Activated naive CD4-positive, alpha-beta T cell treated with anti-CD3 and anti-CD28 coated beads, Interleukin-2, amount 10 ng/mL, durations not matched to agents 7 days and 5 days (primary cell): ENCODE results near the gene DHDDS.

ENCODE experiments used
- CTCF ChIA-PET: fragments of 350-600 bp; sonication (Branson Sonifier 250); formaldehyde crosslinking; loops from one replicate; lab custom pipeline; 2021; ENCODE audit warnings: antibody characterized with exemption; lab: Charles Lee
- DNase-seq: peaks from one replicate; pipeline ENCODE4 v3.0.0-alpha.2; 2020
- H3K27ac Mint-ChIP-seq: one replicate; pipeline ENCODE4 v1.8.0; 2021; ENCODE audit warnings: mild to moderate bottlenecking, moderate library complexity, mixed read lengths
- H3K27me3 Mint-ChIP-seq: one replicate; pipeline ENCODE4 v1.8.0; 2021; ENCODE audit warnings: mild to moderate bottlenecking, mixed read lengths
- H3K36me3 Mint-ChIP-seq: one replicate; pipeline ENCODE4 v1.8.0; 2021; ENCODE audit warnings: mixed read lengths
- H3K4me1 Mint-ChIP-seq: one replicate; pipeline ENCODE4 v1.8.0; 2021; ENCODE audit warnings: mixed read lengths
- H3K4me3 Mint-ChIP-seq: one replicate; pipeline ENCODE4 v1.8.0; 2021; ENCODE audit warnings: mild to moderate bottlenecking, moderate library complexity, mixed read lengths
- H3K9me3 Mint-ChIP-seq: one replicate; pipeline ENCODE4 v1.8.0; 2021; ENCODE audit warnings: mixed read lengths

Gene DHDDS

DNA sequence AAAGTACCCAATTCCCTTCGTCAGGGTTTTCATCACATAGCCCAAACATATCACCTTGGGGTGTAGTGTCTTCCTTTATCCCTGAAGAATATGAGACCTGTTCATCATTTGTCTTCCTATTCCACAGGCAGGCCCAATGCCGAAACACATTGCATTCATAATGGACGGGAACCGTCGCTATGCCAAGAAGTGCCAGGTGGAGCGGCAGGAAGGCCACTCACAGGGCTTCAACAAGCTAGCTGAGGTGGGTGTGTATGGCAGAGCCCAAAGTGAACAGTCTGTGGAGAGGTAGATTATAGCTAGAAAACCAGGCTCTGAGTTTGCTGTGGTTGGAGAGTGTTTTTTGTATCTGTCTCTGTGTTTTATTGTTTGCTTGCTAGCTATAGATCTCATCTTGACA lies 5.9 kb downstream of the DHDDS start:
- CTCF ChIA-PET = interaction anchor here (1.2 kb wide), 1 partner anchor 21 kb away, joined by 3 read pairs; no protein-coding TSS in a partner anchor
- peak overlapping the region; percentile 65 for H3K27ac Mint-ChIP-seq
- H3K36me3 Mint-ChIP-seq = peaks cover 41% of the 10 kb centered on the region
- no peaks in the 10 kb centered on the region for H3K9me3 Mint-ChIP-seq
- DNase-seq = no peak
- no peak overlapping the region for H3K4me3 Mint-ChIP-seq
- H3K27me3 Mint-ChIP-seq = no peaks in the 10 kb centered on the region
- H3K4me1 Mint-ChIP-seq = peaks cover 10% of the 10 kb centered on the region

DNA sequence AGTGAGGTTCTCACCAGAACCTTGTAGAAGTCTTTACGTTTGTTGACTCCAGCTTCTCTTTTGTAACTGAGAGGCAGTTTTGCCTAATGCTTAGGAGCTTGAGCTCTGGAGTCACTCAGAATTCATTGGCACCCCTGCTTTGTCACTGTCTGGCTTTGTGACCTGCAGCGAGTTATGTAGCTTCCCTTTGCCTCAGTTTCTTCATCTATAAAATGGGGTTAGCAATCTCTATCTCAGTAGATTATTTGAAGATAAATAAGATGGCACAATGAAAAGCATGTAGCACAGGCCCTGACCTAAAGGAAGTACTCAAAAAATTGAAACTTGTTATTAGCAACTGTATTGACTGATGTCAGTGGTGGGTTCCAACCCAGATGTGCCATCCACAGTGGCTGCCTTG lies 8.1 kb downstream of the DHDDS start:
- Mint-ChIP-seq H3K4me3 (no peak overlapping the region), H3K4me1 (no peaks in the 10 kb centered on the region), H3K9me3 (no peaks in the 10 kb centered on the region), H3K36me3 (peaks cover 53% of the 10 kb centered on the region), H3K27me3 (no peaks in the 10 kb centered on the region), H3K27ac (no peak overlapping the region)
- CTCF ChIA-PET = interaction anchor here (1.6 kb wide), 1 partner anchor 23 kb away, joined by 6 read pairs; no protein-coding TSS in a partner anchor
- no peak for DNase-seq

DNA sequence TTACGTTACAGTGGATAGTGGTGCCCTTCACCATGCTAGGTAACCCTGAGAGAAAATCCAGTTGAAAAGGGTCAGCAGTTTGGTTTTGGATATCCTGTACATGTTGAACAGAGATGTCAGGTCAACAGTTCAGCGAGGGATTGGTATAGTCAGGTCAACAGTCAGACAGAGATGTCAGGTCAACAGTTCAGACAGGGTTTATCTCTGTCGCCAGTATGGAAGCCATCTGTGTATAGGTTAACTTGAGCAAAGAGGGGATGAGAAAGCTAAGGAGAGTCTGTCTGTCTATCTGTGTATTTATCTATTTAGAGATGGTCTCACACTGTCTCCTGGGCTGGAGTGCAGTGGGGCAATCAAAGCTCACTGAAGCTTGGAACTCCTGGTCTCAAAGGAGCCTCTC lies 17.7 kb downstream of the DHDDS start:
- CTCF ChIA-PET = interaction anchor here (1.2 kb wide), 1 partner anchor 53 kb away, joined by 4 read pairs; no protein-coding TSS in a partner anchor
- Mint-ChIP-seq H3K36me3 (peaks cover 52% of the 10 kb centered on the region), H3K9me3 (no peaks in the 10 kb centered on the region), H3K27me3 (no peaks in the 10 kb centered on the region), H3K4me3 (no peak overlapping the region), H3K4me1 (no peaks in the 10 kb centered on the region), H3K27ac (no peak overlapping the region)
- no peak for DNase-seq

DNA sequence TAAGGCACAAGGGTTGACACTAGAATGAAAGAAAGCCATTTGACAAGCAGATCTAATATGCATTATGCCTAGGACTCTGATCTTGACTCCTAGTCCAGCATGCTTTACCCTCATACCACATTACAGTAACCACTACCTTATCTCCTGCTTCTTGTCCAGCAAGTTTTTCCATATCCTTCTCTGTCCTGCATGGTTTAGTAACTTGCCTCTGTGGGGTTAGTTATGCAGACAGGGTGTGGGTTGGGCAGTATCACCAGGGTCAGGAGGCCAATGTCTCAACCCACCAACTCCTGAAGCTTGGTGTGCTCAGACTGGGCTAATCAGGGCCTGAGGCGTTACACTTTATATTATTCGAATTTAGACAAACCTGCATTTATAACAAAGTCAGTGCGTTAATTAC lies 18.8 kb downstream of the DHDDS start:
- peaks cover 57% of the 10 kb centered on the region for H3K36me3 Mint-ChIP-seq
- no peaks in the 10 kb centered on the region for H3K9me3 Mint-ChIP-seq

DNA sequence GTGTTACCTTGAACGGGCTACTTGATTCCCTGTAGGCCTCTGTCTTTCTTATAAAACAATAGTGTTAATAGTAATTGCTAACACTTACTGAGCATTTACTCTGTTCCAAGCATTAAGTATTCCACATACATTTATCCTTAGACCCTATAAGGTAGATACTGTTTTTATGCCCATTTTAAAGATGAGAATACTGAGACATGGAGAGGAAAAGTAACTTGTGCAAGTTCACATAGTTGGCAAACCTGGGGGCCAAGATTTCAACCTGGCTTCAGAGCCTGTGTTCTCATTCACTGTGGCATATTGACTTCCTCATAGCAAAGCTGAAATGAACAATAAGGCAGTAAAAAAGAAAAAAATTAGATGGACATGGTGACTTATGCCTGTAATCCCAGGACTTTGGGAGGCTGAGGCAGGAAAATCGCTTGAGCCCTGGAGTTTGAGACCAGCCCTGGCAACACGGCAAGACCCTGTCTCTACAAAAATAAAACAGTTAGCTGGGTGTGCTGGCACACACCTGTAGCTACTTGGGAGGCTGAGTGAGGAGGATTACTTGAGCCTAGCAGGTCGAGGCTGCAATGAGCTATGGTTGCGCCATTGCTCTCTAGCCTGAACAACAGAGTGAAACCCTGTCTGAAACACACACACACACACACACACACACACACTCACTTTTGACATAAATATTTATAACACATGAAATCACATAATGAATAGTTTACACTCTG lies 20.5 kb downstream of the DHDDS start:
- CTCF ChIA-PET = no interaction called here
- Mint-ChIP-seq H3K36me3 (peaks cover 45% of the 10 kb centered on the region), H3K4me3 (no peak overlapping the region), H3K9me3 (no peaks in the 10 kb centered on the region), H3K4me1 (no peaks in the 10 kb centered on the region), H3K27me3 (no peaks in the 10 kb centered on the region), H3K27ac (no peak overlapping the region)
- DNase-seq = no peak

More for the DNA sequence above, 18.8 kb downstream of the DHDDS start:
- CTCF ChIA-PET = interaction anchor here (1.3 kb wide), 1 partner anchor 91 kb away, joined by 3 read pairs; no protein-coding TSS in a partner anchor
- Mint-ChIP-seq H3K27ac (no peak overlapping the region), H3K4me3 (no peak overlapping the region), H3K27me3 (no peaks in the 10 kb centered on the region), H3K4me1 (no peaks in the 10 kb centered on the region)
- no peak for DNase-seq

DNA sequence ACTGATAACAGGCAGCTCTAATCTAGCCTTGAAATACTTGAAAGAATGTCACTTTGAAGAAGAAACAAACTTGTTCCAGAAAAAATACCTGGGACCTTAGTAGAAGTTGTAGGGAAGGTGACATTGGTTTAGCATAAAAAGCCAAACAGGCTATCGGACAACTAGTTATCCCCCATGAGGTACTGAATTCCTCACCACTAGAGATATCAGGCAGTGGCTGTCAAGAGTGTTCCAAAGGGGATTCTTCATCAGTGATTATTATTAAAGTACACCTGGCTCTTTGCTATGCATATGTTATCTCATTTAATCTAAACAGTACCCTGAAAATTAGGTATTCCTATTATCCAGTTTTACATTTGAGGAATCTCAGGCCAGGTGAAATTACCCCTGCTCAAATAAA lies 27.0 kb downstream of the DHDDS start:
- Mint-ChIP-seq H3K27me3 (no peaks in the 10 kb centered on the region), H3K36me3 (peaks cover 45% of the 10 kb centered on the region), H3K4me3 (no peak overlapping the region), H3K27ac (no peak overlapping the region), H3K4me1 (no peaks in the 10 kb centered on the region), H3K9me3 (no peaks in the 10 kb centered on the region)
- no peak for DNase-seq
- CTCF ChIA-PET = interaction anchor here (5.3 kb wide), 1 partner anchor 11 kb away, joined by 33 read pairs; no protein-coding TSS in a partner anchor

DNA sequence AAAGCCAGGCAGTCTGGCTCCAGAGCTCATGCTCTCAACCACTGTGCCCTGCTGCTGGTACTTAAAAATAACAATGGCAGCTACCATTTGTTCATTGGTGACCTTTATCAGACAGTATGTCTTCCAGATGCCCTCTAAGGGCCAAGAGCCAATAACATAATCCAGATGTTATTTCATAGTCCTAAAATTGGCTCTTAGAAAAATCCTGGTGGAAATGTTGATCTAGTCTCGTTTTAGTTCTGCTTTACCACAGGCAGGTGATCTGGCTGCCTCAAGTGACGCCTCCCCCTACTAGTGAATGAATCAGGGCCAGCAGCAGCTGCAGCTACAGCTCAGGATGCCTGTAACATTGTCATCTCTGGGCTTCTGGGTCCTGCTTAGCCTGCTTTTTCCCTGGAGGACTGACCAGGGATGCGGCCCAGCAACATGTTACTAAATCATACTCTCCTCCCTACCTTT lies 27.5 kb downstream of the DHDDS start:
- H3K27ac Mint-ChIP-seq = no peak overlapping the region
- peaks cover 47% of the 10 kb centered on the region for H3K36me3 Mint-ChIP-seq
- DNase-seq = no peak
- no peaks in the 10 kb centered on the region for H3K4me1 Mint-ChIP-seq
- H3K9me3 Mint-ChIP-seq = no peaks in the 10 kb centered on the region
- no peaks in the 10 kb centered on the region for H3K27me3 Mint-ChIP-seq
- CTCF ChIA-PET = interaction anchor here (5.3 kb wide), 1 partner anchor 11 kb away, joined by 33 read pairs; no protein-coding TSS in a partner anchor
- H3K4me3 Mint-ChIP-seq = no peak overlapping the region

DNA sequence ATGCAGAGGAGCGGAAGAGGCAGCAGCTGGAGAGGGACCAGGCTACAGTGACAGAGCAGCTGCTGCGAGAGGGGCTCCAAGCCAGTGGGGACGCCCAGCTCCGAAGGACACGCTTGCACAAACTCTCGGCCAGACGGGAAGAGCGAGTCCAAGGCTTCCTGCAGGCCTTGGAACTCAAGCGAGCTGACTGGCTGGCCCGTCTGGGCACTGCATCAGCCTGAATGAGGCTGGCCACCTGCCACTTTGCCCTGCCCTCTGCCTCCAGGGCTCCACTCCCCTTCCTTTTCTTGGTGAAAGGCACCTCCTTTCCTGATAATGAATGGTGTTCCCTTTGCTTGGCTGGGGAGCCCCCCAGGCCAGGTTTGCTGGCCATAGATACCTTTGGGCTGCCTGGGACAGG lies 36.8 kb downstream of the DHDDS start:
- Mint-ChIP-seq H3K4me1 (peaks cover 35% of the 10 kb centered on the region), H3K9me3 (no peaks in the 10 kb centered on the region), H3K4me3 (no peak overlapping the region), H3K36me3 (peaks cover 56% of the 10 kb centered on the region), H3K27me3 (no peaks in the 10 kb centered on the region), H3K27ac (no peak overlapping the region)
- CTCF ChIA-PET = interaction anchor here (0.7 to 4.0 kb wide), 3 partner anchors 9 to 321 kb away, joined by 3 to 33 read pairs (median 9); no protein-coding TSS in a partner anchor
- no peak for DNase-seq

DNA sequence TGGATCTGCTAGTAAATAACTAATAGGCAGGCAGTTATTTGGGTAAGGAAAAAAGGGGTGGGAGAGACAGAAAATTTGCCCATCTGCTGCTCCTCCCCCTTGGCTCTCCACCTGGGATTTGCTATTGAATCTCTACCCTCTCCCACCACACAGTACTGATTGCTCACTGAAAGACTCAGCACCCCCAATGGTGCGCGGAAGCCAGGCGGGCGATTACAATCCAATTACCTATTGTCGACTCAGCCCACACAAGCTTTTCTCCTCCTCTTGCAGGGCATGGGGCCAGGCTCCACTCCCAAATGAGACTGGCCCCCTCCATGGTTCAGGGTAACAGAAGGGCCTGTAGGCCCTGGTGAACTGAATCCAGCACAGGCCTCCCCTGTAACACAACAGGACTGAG lies 37.4 kb downstream of the DHDDS start:
- H3K4me1 Mint-ChIP-seq = peaks cover 42% of the 10 kb centered on the region
- H3K36me3 Mint-ChIP-seq = peaks cover 59% of the 10 kb centered on the region
- H3K27ac Mint-ChIP-seq = no peak overlapping the region
- CTCF ChIA-PET = interaction anchor here (0.7 to 4.0 kb wide), 6 partner anchors 10 to 320 kb away, joined by 3 to 33 read pairs (median 8); no protein-coding TSS in a partner anchor
- no peaks in the 10 kb centered on the region for H3K9me3 Mint-ChIP-seq
- no peaks in the 10 kb centered on the region for H3K27me3 Mint-ChIP-seq
- no peak overlapping the region for H3K4me3 Mint-ChIP-seq
- DNase-seq = no peak

DNA sequence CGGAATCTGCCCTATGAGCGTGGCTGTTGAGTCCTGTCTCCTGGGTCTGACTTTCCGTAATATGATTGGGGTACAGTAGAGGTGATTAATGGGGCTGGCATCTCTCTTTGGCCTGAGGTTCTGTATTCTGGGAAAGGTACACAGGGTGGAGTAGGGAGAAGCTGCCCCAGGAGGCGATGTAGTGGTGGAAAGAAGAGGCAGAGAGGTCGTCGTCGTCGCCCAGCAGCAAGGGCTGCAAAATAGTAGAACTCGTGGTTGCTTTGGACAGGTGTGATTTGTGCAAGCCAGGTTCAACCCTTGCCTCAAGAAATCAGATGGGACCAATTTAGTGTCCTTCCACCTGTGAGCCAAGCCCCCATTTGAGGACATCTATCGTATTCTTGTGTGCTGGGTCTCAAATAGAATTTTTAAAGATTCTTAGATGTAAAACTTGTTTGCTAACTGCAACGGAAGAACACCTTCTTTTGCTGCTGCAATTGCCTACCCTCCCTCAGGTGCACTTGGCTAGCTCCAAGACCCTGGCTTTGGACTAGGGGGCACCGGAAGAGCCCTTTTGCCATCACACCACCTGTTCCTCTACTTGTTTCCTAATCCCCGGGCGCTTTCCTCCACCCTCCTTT lies 38.9 kb downstream of the DHDDS start:
- CTCF ChIA-PET = interaction anchor here (0.6 to 4.0 kb wide), 10 partner anchors 11 to 627 kb away, joined by 3 to 33 read pairs (median 4); partner anchors contain the start of gene DHDDS
- H3K4me3 Mint-ChIP-seq = peak overlapping the region; percentile 93
- H3K4me1 Mint-ChIP-seq = peaks cover 50% of the 10 kb centered on the region
- H3K9me3 Mint-ChIP-seq = no peaks in the 10 kb centered on the region
- H3K27me3 Mint-ChIP-seq = no peaks in the 10 kb centered on the region
- peak overlapping the region; percentile 99 for H3K27ac Mint-ChIP-seq
- peaks cover 53% of the 10 kb centered on the region for H3K36me3 Mint-ChIP-seq
- DNase-seq = no peak

DNA sequence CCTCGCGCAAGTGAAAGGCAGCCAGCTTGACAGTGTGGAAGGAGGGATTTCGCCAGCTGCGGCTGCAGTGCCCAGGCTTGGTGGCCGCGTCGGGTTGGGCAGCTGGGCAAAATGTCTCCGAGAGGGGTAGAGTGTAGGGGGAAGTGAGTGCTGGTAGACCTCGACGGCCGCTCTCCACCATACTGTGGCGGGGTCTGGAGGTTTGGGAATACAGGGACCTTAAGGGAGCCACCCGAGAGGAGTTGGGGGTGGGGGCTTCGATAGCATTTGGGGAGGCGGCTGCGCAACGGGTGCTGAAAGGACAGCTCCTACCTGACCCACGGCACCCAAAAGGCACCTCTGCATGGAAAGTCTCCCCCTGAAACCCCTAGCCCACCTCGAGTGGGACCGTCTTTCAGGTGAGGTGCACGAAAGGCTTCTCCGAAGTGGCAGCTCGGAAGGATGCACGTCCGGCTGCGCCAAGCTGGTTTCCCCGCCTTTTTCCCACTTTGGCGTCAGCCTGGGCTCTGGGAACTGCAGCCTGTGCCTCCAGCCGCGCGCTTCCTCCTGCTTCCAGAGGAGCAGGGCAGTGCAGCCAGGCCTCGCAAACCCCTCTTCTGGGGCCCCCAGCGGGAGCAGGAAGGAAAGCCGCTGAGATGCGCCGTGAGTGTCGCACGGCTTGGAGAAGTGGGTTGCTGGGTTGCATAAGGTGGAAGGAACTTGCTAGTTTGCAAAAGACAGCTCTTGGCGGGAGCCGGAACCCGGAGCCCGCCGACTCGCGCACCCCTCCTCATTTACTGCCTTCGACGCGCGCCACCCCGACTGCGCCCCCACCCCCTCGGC lies 39.6 kb downstream of the DHDDS start:
- peak; percentile 67 for DNase-seq
- Mint-ChIP-seq H3K27ac (peak overlapping the region; percentile 99), H3K27me3 (no peaks in the 10 kb centered on the region), H3K9me3 (no peaks in the 10 kb centered on the region), H3K4me1 (peaks cover 57% of the 10 kb centered on the region), H3K36me3 (peaks cover 57% of the 10 kb centered on the region), H3K4me3 (peak overlapping the region; percentile 93)
- CTCF ChIA-PET = interaction anchor here (0.7 to 4.0 kb wide), 6 partner anchors 12 to 76 kb away, joined by 3 to 33 read pairs (median 4); partner anchors contain the start of gene DHDDS

DNA sequence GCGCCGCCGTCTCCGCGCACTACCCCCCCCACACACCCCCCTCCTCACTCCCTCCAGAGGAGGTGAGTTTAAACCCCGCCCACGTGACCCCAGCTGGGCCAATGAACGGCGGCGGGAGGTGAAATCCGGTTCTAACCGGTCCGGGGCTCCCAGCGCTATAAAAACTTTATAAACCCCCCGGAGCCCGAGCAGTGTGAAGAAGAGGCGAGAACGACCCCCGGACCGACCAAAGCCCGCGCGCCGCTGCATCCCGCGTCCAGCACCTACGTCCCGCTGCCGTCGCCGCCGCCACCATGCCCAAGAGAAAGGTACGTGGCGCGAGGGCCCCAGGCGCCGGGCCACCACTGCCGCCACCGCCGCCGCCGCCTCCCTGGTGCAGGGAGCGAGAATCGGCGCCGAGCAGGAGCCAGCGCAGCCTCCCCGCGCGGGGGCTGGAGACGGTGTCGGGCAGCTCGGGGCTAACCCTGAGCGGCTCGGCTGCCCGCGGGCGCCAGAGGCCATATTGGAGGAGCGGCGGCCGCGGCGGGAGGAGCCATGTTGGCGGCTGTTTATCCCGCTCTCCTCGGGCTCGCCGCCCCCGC lies 40.3 kb downstream of the DHDDS start, which contains the start of gene HMGN2:
Gene HMGN2 (plus strand): TSS at position 121 of the 581 bp plus-strand sequence. CDS start 173 bp downstream, at position 294.
- DNase-seq = peak; percentile 95
- H3K4me3 Mint-ChIP-seq = peak within 1 kb of the TSS; percentile 93
- H3K27me3 Mint-ChIP-seq = no peaks in the 10 kb centered on the region
- H3K36me3 Mint-ChIP-seq = peaks cover 57% of the 10 kb centered on the region
- H3K9me3 Mint-ChIP-seq = no peaks in the 10 kb centered on the region
- CTCF ChIA-PET = interaction anchor here (1.1 to 4.0 kb wide), 4 partner anchors 12 to 55 kb away, joined by 4 to 33 read pairs (median 4); partner anchors contain the start of gene DHDDS
- H3K4me1 Mint-ChIP-seq = peaks cover 57% of the 10 kb centered on the region
- H3K27ac Mint-ChIP-seq = peak within 1 kb of the TSS; percentile 99
